GM18505 (cell line): Measurements from ENCODE around the gene TRIO.

Experiments
- ATAC-seq: cut with Tn5 transposase; IDR thresholded peaks from one replicate; pipeline ENCODE4 v1.9.1; 2021; ENCODE audit not compliant: unreplicated experiment
- POLR2A ChIP-seq: IDR thresholded peaks from 4 replicates; pipeline ENCODE4 v1.6.1; 2011; ENCODE audit warnings: borderline replicate concordance; ENCODE audit not compliant: insufficient read depth, insufficient read length; ENCODE audit errors: extremely low read depth

The TRIO gene

DNA sequence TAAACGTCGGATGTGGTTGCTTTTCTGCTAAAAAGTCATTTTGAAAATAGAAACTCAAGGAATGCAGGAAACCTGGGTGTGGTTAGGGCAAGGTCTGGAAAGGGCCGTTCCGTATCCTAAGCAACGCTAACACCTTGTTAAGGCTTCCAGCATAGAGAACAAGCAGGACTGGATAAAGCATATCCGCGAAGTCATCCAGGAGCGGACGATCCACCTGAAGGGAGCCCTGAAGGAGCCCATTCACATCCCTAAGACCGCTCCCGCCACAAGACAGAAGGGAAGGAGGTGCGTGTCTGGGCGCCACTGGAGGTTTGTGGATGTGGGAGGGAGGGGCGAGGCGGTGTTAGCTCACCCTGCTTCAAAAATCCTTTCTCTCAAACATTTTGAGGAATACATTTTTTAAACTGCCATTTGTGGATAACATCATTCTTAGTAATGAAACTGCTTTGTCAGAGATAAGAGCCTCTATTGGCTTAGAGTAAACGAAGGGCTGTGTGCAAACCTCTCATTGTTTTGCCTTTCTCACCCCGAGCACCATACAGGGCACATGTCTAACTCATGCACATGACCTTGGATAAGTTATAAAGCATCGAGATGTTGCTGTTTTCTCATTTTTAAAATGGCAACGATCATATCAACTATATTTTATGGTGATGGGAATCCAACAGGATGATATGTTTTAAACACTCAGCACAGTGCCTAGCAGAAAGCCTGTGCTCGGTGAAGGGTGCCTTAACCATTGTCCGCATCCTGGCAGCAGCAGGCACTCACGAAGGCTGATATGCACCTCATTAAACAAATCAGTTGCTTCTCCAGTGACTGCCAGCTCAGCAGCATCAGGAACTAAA is 262.8 kb downstream of the TRIO start:
- ATAC-seq, result no peak
- TF ChIP-seq POLR2A, result no peak

DNA sequence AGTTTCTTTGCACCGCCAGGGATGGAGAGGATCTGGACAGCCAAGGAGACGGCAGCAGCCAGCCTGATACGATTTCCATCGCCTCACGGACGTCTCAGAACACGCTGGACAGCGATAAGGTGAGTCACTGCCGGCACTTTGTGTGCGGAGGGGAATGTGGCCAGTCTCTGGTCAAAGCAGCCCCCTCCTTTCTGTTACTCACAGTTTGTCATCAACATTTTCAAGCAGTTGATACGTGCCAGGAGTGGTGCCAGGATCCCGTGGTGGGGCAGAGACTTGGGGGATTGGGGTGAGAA is 263.4 kb downstream of the TRIO start:
- no peak for ATAC-seq

DNA sequence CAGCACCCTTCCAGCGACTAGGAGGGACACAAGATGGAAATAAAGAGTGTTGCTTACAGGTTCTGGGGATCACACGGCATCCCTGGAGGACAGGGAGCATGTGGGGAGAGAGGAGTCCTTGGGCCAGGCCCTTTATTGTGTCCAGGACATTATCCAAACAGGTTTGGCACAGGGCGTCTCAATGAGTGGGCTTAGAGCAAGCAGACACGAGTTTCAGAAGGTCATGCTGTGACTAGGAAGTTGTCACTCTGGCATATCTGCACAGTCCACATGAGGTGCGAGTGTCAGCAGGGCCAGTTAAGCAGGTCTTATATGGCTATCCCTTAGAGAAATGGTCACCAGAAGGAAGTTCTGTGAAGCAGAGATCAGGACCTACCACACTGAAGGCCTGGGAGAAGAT is 263.9 kb downstream of the TRIO start:
- no peak for ATAC-seq
- TF ChIP-seq POLR2A, result no peak

More for the DNA sequence above, 263.4 kb downstream of the TRIO start:
- TF ChIP-seq POLR2A, result no peak

DNA sequence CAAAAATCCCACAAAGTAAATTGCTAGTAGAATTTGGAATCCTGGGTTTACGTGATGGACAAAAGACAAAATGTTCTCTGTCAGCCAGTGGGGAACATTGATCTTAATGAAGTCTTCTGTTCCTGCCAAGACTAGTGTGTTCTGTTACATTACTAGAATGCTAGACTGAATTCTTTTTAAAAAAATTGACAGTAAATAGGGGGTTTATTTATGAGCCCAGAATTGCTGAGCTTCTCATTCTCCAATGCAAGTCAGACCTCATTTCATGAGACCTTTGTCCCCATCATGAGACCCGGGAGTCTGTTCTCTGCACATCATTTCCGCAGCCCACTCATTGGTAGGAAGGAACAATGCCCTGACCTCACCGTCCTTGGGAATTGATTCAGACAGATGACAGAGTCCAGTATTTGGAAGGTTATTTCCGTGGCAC is 264.6 kb downstream of the TRIO start:
- TF ChIP-seq POLR2A, result no peak
- ATAC-seq, result no peak

DNA sequence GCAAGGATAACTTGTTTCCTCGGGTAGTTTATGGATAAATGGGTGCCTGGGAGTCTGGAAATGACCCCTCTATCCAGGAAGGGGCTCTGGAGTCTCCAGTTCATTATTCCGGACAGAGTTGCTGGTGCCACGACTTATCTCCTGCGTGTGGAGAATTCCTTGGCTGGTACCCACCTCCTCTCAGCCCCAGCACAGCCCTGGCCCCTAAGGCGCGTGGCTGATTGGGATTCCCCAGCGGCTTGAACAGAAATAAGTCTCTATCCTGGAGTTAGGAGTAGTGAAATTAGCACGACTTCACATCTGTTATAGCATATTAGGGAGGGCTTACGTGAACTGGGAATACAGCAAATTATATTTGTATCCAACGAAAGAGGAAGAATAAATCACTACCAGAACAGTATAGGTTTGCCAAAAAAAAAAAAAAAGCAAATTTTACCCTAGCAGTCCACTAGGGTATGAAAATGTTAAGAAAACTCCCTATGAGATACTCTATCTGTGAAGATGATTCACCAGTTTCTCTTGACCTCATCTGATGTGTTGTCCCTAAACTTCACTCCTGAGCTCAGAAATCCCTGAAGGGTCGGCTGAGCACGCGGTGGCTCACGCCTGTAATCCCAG is 265.9 kb downstream of the TRIO start:
- no peak for ATAC-seq
- no peak for TF ChIP-seq POLR2A

DNA sequence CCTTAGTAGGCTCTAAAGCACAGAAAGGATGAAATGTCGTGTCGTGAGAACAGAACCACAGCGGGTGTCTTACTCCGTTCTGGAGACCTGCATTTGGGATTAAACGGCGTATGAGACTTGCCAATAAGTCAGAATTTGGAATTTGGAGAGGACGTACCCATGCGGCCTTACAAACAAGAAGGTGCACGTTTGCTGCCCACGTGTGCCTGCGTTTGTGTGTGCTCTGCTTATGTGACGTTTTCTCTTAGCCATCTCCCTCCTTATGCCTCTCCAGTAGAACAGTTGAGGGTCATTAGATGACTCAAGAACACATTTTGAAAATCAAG is 266.9 kb downstream of the TRIO start:
- ATAC-seq, result no peak
- no peak for TF ChIP-seq POLR2A

DNA sequence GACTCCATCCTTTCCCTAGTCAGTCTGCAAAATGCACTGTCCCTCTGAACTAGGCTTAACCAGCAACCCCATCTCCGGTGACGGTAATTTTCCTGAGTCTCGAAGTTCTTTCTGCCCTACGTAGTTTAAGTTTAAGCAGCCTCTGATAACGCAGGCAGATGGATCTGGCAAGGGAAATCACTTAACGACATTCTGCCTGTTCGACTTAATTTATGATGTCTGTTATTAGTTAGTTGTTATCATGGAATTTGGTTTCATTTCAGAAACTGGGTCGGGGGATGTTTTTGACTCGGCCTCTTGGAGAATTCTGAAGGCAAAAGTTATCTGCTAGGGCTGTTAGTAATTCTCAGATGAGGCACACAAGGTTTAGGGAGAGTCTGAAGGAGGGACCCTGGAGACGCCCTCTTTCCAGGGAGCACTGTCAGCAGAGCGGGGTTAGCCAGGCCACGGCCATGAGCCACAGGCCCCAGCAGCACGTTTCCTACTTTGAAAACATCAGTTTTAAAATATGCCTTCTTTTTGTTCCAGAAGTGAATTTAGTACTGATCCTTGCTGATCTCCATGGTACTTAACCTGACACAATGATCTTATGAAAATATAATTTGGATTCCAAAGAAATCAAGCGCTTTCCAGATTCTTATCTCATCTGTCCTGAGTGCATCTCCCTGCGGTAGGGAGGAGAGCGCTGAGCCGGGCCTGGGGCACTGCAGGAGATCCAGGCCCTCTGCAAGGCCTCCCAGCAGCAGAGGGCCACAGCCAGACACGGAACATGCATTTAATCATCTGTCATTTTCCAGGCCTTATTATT is 267.5 kb downstream of the TRIO start:
- no peak for TF ChIP-seq POLR2A
- ATAC-seq, result no peak

DNA sequence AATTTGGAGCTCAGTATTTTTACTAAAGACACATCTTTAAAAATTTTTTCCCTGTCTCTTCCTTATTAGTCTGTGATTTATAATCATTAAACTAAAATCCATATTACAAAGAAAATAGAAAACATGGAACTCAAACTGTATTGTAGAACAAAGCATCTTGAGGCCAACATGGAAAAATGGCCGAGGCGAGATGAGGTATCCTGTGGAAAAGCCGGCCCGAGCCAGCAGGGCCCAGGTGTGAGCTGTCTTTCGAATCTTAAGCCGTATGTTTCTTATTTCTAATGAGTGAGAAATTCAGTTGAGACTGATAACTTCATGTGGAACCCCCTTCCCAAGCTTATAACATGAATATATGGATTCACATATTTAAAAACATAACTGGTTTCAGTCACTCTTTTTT is 268.1 kb downstream of the TRIO start:
- TF ChIP-seq POLR2A, result no peak
- ATAC-seq, result no peak

DNA sequence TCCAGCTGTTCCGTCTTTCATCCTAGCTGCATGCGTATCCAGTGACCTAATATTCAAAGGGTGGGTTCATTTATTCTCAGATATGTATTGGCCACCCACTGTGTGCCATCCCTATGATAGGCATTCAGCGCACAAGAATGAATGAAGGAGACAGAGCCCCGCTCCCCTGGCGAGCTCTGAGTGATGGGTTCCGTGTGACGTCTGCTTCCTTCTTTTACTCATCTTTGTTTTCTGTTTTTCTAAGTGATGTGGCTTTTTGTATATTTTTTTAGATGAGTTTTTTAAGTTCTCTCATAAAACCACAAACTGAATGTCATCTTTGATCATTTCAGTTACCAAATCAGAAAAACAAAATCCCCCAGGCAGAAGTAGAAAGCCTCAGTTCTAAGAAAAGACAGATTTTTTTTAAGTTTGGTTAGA is 270.2 kb downstream of the TRIO start:
- TF ChIP-seq POLR2A, result no peak
- ATAC-seq, result no peak

DNA sequence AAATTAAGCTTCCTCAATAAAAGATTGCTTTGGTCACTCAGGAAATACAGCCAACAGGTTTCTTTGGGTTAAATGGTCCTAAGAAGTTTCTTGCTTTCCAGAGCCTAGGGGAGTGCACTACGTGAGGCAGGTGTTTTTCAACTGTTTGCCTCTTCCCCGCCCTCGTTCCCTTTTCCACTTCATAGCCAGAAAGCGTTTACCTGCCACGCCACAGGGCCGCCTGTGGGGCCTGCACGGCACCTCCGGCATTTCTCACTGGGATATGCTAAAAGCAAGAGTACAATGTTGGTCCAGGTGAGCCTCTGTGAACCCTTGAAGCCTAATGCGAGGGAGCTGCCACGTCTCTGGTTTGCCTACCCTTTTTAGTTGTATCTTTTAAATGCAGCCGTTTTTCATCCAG is 270.9 kb downstream of the TRIO start:
- TF ChIP-seq POLR2A, result no peak
- no peak for ATAC-seq

DNA sequence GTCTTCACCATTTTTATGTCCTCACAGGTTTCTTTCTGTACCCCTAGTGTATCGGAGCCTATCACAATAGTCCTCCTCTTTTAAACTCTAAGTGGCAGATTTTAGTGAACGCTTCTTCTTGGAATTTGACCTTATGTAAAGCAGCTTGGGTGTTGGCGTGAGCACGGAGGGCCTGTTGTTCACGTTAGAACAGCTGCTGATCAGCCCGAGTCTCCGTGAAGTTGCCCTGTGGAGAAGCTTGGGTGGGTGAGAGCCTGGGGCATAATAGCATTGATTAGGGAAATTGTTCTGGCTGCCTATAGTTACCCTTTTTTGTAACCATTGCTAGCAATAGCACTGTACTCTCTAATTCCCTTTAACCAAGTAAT is 271.5 kb downstream of the TRIO start:
- ATAC-seq, result no peak
- TF ChIP-seq POLR2A, result no peak

DNA sequence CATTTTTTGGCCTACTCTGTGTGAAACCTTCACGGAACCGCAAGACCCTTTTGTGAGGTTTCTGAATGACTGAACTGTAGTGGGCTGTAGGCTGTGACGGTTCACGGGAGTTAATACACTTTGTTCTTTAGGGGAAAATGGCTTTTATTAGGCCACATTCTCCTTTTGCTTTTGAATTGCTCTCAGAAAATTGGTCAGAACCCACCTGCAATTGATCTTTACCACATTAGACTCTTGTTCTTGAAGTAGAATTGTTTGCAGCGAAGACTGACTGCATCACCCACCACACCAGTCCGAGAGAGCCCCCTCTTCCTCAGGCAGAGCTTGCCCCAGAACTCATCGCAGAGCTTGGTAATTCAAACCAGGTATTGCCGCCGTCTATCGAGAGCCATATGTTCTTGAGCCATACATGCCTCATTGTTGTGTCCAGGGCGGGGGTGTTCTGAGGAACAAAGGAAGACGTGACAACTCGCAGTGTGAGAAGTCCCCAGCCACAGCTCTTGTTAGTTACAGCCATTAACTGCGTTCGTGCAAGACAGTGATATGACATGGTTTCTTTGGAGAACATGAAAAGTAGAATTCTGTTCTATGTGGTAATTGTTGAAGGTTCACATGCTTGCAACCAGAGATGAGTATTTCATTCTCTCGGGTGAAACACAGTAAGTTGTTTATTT is 272.0 kb downstream of the TRIO start:
- TF ChIP-seq POLR2A, result no peak

DNA sequence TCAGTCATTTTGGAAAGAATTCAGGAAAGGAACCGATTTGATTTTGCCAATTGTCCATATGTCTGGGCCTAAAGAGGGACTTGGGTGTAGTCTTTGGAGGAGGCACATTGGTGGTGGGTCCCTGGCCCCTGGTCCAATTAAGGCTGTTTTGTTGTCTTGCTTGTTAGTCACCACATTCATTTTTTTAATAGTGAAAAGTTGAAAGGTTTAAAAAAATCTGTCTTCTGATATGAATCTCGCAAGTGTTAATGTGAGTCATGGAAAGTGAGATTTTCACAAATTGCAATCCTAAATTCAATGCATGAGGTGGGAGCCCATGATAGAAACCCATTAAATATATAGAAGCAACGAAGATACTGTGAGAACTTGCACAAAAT is 272.5 kb downstream of the TRIO start:
- ATAC-seq, result no peak
- TF ChIP-seq POLR2A, result no peak

More for the DNA sequence above, 272.0 kb downstream of the TRIO start:
- peak; percentile 69 for ATAC-seq
